ENCODE measurements around the gene APCDD1L. TPM values are rescaled to one million over a fixed set of nuclear protein-coding genes. Genes with fewer than 3 reads are reported as not detected.

APCDD1L gene
- total and polyA plus RNA-seq, 9 donors, result 0.08 to 0.62 TPM; not detected in 7

DNA sequence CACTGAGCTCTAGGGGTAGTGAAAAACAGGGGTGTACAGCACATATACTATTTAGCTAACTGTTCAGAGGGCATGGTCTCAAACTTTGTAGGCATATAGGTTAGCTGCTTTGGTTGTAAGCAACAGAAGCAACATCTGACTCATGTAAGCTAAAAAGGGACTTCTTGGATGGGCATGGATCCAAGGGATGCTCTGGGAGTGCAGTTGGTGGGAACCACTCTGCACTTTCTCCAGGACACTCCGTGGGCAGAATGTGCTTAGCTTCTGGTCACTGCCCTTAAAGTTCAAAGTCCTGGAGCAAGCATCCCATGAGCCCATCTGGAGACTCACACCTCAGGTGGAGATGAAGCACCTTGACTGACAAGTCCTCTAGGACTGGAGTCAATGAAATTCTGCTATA is 11.5 kb downstream of the APCDD1L start:
- H3K27ac ChIP-seq, result no peak overlapping the region
- no peak for DNase-seq
- 82 to 100% (median 89%) methylated on average over 1 of the region's 1 CpG for WGBS, 3 donors
- no peaks in the 10 kb centered on the region for H3K27me3 ChIP-seq
- H3K9me3 ChIP-seq, result peaks cover 0 to 25% of the 10 kb centered on the region in 2 donors
- no peaks in the 10 kb centered on the region for H3K36me3 ChIP-seq
- TF ChIP-seq POLR2A (IDR thresholded peaks at IDR 0.05), result no peak
- TF ChIP-seq, protein P1, sequence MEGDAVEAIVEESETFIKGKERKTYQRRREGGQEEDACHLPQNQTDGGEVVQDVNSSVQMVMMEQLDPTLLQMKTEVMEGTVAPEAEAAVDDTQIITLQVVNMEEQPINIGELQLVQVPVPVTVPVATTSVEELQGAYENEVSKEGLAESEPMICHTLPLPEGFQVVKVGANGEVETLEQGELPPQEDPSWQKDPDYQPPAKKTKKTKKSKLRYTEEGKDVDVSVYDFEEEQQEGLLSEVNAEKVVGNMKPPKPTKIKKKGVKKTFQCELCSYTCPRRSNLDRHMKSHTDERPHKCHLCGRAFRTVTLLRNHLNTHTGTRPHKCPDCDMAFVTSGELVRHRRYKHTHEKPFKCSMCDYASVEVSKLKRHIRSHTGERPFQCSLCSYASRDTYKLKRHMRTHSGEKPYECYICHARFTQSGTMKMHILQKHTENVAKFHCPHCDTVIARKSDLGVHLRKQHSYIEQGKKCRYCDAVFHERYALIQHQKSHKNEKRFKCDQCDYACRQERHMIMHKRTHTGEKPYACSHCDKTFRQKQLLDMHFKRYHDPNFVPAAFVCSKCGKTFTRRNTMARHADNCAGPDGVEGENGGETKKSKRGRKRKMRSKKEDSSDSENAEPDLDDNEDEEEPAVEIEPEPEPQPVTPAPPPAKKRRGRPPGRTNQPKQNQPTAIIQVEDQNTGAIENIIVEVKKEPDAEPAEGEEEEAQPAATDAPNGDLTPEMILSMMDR (IDR thresholded peaks at IDR 0.05), result no peak
- TF ChIP-seq EP300 (IDR thresholded peaks at IDR 0.05), result no peak
- H3K4me1 ChIP-seq (ENCODE audit: insufficient read depth), result no peaks in the 10 kb centered on the region
- no peak overlapping the region for H3K4me3 ChIP-seq
- intact Hi-C loops (cut with DNase I), result no loop called here

DNA sequence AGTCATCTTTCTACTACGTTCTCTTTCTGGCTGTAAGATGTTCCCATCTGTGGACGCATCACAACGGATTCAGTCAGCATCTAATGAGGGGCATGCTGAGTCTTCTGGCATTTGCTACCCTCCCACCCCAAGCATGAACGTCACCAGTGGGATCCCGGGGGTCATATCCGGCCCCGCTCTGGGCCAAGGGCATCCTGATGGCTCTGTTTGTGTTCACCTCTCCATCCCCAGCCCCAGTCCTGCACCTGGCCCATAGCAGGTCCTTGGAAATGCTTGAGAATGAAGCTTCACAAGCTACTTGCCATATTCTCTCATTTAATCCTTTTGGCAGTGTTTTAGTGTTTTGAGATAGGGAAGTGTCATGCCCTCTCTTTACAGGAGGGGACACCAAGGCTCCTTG is 14.9 kb downstream of the APCDD1L start:
- H3K9me3 ChIP-seq, result peaks cover 0 to 7% of the 10 kb centered on the region in 2 donors
- no peaks in the 10 kb centered on the region for H3K36me3 ChIP-seq
- H3K4me3 ChIP-seq, result no peak overlapping the region
- no peaks in the 10 kb centered on the region for H3K4me1 ChIP-seq (ENCODE audit: insufficient read depth)
- no peak for DNase-seq
- 84 to 92% (median 90%) methylated on average over 7 of the region's 7 CpGs for WGBS, 3 donors
- no peak overlapping the region for H3K27ac ChIP-seq
- intact Hi-C loops (cut with DNase I), result no loop called here
- H3K27me3 ChIP-seq, result no peaks in the 10 kb centered on the region
- TF ChIP-seq, protein P1 (IDR thresholded peaks at IDR 0.05), result no peak
- TF ChIP-seq POLR2A (IDR thresholded peaks at IDR 0.05) (no peak), EP300 (IDR thresholded peaks at IDR 0.05) (no peak)

GRCh38 chr20:58498470-58499068 is 16.6 kb downstream of the APCDD1L start:
- Histone ChIP-seq H3K9me3 (peaks cover 0 to under 1% of the 10 kb centered on the region in 2 donors), H3K4me3 (no peak overlapping the region), H3K4me1 (ENCODE audit: insufficient read depth) (no peaks in the 10 kb centered on the region), H3K36me3 (no peaks in the 10 kb centered on the region), H3K27me3 (no peaks in the 10 kb centered on the region), H3K27ac (no peak overlapping the region)
- WGBS, 3 donors, result 76 to 86% (median 78%) methylated on average over 8 to 9 of the region's 9 CpGs
- DNase-seq, result no peak
- intact Hi-C loops (cut with DNase I), result no loop called here
- TF ChIP-seq POLR2A (IDR thresholded peaks at IDR 0.05), result no peak
- TF ChIP-seq EP300 (IDR thresholded peaks at IDR 0.05), result no peak
- TF ChIP-seq, protein P1 (IDR thresholded peaks at IDR 0.05), result no peak

GRCh38 chr20:58497724-58498469 is 17.3 kb downstream of the APCDD1L start:
- intact Hi-C loops (cut with DNase I), result no loop called here
- no peaks in the 10 kb centered on the region for H3K27me3 ChIP-seq
- no peaks in the 10 kb centered on the region for H3K36me3 ChIP-seq
- no peak overlapping the region for H3K27ac ChIP-seq
- no peak for TF ChIP-seq EP300 (IDR thresholded peaks at IDR 0.05)
- no peak for TF ChIP-seq POLR2A (IDR thresholded peaks at IDR 0.05)
- TF ChIP-seq, protein P1 (IDR thresholded peaks at IDR 0.05), result no peak
- no peaks in the 10 kb centered on the region for H3K9me3 ChIP-seq
- DNase-seq, result no peak
- no peaks in the 10 kb centered on the region for H3K4me1 ChIP-seq (ENCODE audit: insufficient read depth)
- 92 to 94% (median 92%) methylated on average over 13 of the region's 13 CpGs for WGBS, 3 donors
- H3K4me3 ChIP-seq, result no peak overlapping the region
